GM12878 (cell line): Measurements from ENCODE around the gene CDK11B.

ENCODE experiments used
- BCL3 ChIP-seq: IDR thresholded peaks from 2 replicates; pipeline ENCODE4 v1.6.1; 2011; ENCODE audit warnings: borderline replicate concordance, low read depth, mild to moderate bottlenecking, moderate library complexity, low read length; ENCODE audit not compliant: insufficient read depth, poor library complexity, severe bottlenecking
- CTCF ChIP-seq, 3 experiments: IDR thresholded peaks in 2 of 3; conservative IDR thresholded peaks in 1 of 3; 2 replicates each; pipeline ENCODE4 v1.5.1; 2011; ENCODE audit warnings: low read depth in 3 of 3, low read length in 3 of 3, mild to moderate bottlenecking in 3 of 3, control low read depth in 2 of 3, moderate library complexity in 2 of 3, inconsistent platforms in 1 of 3, mixed read lengths in 1 of 3; ENCODE audit not compliant: control insufficient read depth in 2 of 3, insufficient read depth in 1 of 3; ENCODE audit errors: extremely low read depth in 1 of 3
- RAD21 ChIP-seq: IDR thresholded peaks from 2 replicates; pipeline ENCODE4 v1.6.1; 2011; ENCODE audit warnings: mild to moderate bottlenecking, low read depth, low read length, moderate library complexity; ENCODE audit not compliant: insufficient read depth
- SMC3 ChIP-seq: IDR thresholded peaks from 2 replicates; pipeline ENCODE4 v1.6.1; 2011; ENCODE audit warnings: low read length, improper control_type of control experiment, borderline replicate concordance
- SP1 ChIP-seq: IDR thresholded peaks from one replicate; pipeline ENCODE4 v1.6.1; 2011; ENCODE audit warnings: low read depth, low read length
- USF2 ChIP-seq: IDR thresholded peaks from 2 replicates; pipeline ENCODE4 v1.6.1; 2011; ENCODE audit warnings: low read depth, low read length, improper control_type of control experiment, borderline replicate concordance

- no peak for TF ChIP-seq CTCF (IDR thresholded peaks at IDR 0.05 in 2 of 3, conservative IDR thresholded peaks at IDR 0.05 in 1 of 3; ENCODE audit: control insufficient read depth in 2 of 3, extremely low read depth in 1 of 3, insufficient read depth in 1 of 3, low read depth in 3 of 3, low read length in 3 of 3)
- TF ChIP-seq SP1, result no peak
- TF ChIP-seq RAD21, result no peak
- TF ChIP-seq SMC3, result no peak
- no peak for TF ChIP-seq USF2
- no peak for TF ChIP-seq BCL3
These were observed 38.2 kb downstream of the CDK11B start for GRCh38 chr1:1620433-1621139.
